ENCODE measurements around the gene RGS3. TPM values are rescaled to one million over a fixed set of nuclear protein-coding genes. Genes with fewer than 3 reads are reported as not detected.

The RGS3 gene
- total RNA-seq, 1 donor = 77.4 TPM

DNA sequence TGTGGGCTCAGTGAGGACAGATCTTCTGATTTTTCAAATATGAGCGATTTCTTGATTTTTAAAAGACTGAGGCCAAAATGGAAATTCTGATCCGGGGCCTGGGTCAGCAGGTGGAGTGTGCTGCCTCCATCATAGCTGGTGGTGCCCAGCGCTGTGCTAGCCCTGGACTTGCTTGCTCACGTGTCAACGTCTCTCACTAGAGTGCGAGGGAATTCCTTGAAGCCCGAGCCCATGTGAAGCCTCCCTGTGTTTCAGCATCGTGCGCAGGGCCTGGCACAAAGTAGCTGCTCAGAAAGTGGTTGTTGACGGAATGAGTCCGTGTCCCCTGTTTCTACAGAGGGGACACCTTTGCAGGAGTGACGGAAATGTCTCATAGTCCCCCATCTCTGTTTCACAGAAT, 50.5 kb downstream of the RGS3 start:
- H3K4me3 ChIP-seq (ENCODE audit: insufficient read depth, low read length) = no peak overlapping the region
- no peaks in the 10 kb centered on the region for H3K36me3 ChIP-seq (ENCODE audit: insufficient read depth, low read length)
- no peaks in the 10 kb centered on the region for H3K27me3 ChIP-seq (ENCODE audit: insufficient read depth, low read length)
- peaks cover 18% of the 10 kb centered on the region for H3K4me1 ChIP-seq (ENCODE audit: insufficient read depth, low read length)
- H3K4me2 ChIP-seq (ENCODE audit: insufficient read depth, low read length) = no peak overlapping the region
- DNase-seq (ENCODE audit: insufficient read length, low spot score, missing footprints) = no peak
- H3K27ac ChIP-seq (ENCODE audit: low read depth, low read length) = no peak overlapping the region
- H3K9me3 ChIP-seq (ENCODE audit: low read depth, low read length) = no peaks in the 10 kb centered on the region
- TF ChIP-seq, protein P1, sequence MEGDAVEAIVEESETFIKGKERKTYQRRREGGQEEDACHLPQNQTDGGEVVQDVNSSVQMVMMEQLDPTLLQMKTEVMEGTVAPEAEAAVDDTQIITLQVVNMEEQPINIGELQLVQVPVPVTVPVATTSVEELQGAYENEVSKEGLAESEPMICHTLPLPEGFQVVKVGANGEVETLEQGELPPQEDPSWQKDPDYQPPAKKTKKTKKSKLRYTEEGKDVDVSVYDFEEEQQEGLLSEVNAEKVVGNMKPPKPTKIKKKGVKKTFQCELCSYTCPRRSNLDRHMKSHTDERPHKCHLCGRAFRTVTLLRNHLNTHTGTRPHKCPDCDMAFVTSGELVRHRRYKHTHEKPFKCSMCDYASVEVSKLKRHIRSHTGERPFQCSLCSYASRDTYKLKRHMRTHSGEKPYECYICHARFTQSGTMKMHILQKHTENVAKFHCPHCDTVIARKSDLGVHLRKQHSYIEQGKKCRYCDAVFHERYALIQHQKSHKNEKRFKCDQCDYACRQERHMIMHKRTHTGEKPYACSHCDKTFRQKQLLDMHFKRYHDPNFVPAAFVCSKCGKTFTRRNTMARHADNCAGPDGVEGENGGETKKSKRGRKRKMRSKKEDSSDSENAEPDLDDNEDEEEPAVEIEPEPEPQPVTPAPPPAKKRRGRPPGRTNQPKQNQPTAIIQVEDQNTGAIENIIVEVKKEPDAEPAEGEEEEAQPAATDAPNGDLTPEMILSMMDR (IDR thresholded peaks at IDR 0.05; ENCODE audit: extremely low read depth, low read depth, low read length) = no peak
- H4K20me1 ChIP-seq (ENCODE audit: insufficient read depth, low read length) = no peaks in the 10 kb centered on the region
- no peak overlapping the region for H2AFZ ChIP-seq (ENCODE audit: low read length)
- H3K79me2 ChIP-seq (ENCODE audit: insufficient read depth, low read length) = no peaks in the 10 kb centered on the region

DNA sequence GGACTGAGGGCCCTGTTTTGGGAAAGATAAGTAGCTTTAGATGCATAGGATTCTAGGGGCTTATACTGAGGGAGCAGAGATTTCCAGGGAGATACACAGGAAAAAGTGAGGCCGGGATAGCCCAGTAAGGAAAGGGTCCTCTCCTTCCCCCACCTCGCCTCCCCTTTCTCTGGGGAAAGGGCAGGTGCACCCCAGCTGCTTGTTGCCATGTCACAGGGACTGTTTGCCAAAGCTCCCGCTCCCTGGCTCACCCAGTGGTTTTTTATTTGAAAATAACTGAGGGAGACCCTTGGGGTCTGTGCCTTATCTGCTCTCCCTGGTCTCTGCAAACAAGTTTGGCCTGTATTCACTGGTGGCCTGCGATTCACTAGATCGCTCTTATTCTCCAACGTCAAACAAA, 51.2 kb downstream of the RGS3 start:
- H3K36me3 ChIP-seq (ENCODE audit: insufficient read depth, low read length) = no peaks in the 10 kb centered on the region
- H3K4me2 ChIP-seq (ENCODE audit: insufficient read depth, low read length) = no peak overlapping the region
- H3K4me1 ChIP-seq (ENCODE audit: insufficient read depth, low read length) = peaks cover 21% of the 10 kb centered on the region
- no peaks in the 10 kb centered on the region for H3K27me3 ChIP-seq (ENCODE audit: insufficient read depth, low read length)
- DNase-seq (ENCODE audit: insufficient read length, low spot score, missing footprints) = no peak
- no peak overlapping the region for H3K27ac ChIP-seq (ENCODE audit: low read depth, low read length)
- no peaks in the 10 kb centered on the region for H3K9me3 ChIP-seq (ENCODE audit: low read depth, low read length)
- no peaks in the 10 kb centered on the region for H4K20me1 ChIP-seq (ENCODE audit: insufficient read depth, low read length)
- no peaks in the 10 kb centered on the region for H3K79me2 ChIP-seq (ENCODE audit: insufficient read depth, low read length)
- TF ChIP-seq, protein P1 (IDR thresholded peaks at IDR 0.05; ENCODE audit: extremely low read depth, low read depth, low read length) = no peak
- H2AFZ ChIP-seq (ENCODE audit: low read length) = no peak overlapping the region
- no peak overlapping the region for H3K4me3 ChIP-seq (ENCODE audit: insufficient read depth, low read length)

DNA sequence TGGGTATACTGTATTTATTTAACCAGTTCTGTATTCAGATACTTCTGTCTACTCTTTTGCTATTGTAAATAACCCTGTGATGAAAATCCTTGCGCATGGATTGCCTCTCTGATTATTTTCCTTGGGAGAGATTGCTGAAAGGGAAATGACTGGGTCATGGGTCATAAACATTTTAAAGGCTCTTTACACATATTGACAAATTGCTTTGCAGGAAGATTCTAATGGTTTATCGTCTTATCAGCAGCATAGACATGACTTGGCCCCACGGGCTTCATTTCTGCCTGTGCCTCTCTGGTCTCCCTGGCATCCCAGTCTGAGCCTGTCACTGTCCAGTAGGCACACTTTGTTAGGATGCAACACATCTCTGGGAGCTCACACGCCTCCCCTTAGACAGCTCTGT, 52.3 kb downstream of the RGS3 start:
- no peak overlapping the region for H2AFZ ChIP-seq (ENCODE audit: low read length)
- H3K79me2 ChIP-seq (ENCODE audit: insufficient read depth, low read length) = no peaks in the 10 kb centered on the region
- TF ChIP-seq, protein P1 (IDR thresholded peaks at IDR 0.05; ENCODE audit: extremely low read depth, low read depth, low read length) = no peak
- no peaks in the 10 kb centered on the region for H3K36me3 ChIP-seq (ENCODE audit: insufficient read depth, low read length)
- no peak overlapping the region for H3K27ac ChIP-seq (ENCODE audit: low read depth, low read length)
- H3K27me3 ChIP-seq (ENCODE audit: insufficient read depth, low read length) = no peaks in the 10 kb centered on the region
- no peak overlapping the region for H3K4me3 ChIP-seq (ENCODE audit: insufficient read depth, low read length)
- H3K4me1 ChIP-seq (ENCODE audit: insufficient read depth, low read length) = peaks cover 24% of the 10 kb centered on the region
- no peak for DNase-seq (ENCODE audit: insufficient read length, low spot score, missing footprints)
- no peaks in the 10 kb centered on the region for H3K9me3 ChIP-seq (ENCODE audit: low read depth, low read length)
- H4K20me1 ChIP-seq (ENCODE audit: insufficient read depth, low read length) = no peaks in the 10 kb centered on the region
- no peak overlapping the region for H3K4me2 ChIP-seq (ENCODE audit: insufficient read depth, low read length)

DNA sequence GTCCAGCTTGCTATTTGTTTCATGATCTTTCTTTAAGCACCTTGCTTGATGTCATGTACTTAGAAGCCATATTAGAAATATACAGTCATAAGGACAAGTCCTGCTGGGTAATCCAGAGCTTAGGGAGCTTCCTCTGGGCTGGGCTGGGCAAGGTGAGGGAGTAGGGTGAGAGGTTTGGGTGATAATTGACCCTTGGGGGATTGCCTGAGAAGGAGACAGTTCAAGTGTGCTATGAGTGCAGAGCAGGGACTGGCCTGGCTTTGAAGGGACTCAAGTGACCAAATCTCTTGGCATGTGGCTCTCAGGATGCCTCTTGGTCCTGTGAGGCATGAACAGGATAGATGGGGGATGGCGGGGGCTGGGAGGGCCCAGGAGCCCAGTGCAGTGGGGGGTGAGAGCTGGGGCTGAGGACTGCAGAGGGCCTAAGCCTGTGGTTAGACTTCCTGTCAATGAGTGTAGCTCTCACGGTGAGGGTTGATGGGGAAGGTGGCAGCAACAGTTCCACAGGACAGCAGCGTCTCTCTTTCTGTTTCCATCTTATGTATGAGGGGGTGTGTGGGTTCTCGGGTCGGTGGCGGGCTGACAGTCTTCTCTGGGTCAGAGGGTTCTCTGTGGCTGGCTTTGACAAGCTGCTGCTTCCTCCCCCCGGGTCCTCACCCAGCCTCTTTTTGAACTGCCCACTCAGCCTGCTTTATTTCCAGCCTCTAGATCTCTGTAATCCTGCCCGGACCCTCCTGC, 53.5 kb downstream of the RGS3 start:
- TF ChIP-seq, protein P1 (IDR thresholded peaks at IDR 0.05; ENCODE audit: extremely low read depth, low read depth, low read length) = no peak
- Histone ChIP-seq H3K4me3 (ENCODE audit: insufficient read depth, low read length) (no peak overlapping the region), H3K36me3 (ENCODE audit: insufficient read depth, low read length) (no peaks in the 10 kb centered on the region), H3K27ac (ENCODE audit: low read depth, low read length) (no peak overlapping the region), H3K27me3 (ENCODE audit: insufficient read depth, low read length) (no peaks in the 10 kb centered on the region), H3K4me1 (ENCODE audit: insufficient read depth, low read length) (peaks cover 19% of the 10 kb centered on the region), H4K20me1 (ENCODE audit: insufficient read depth, low read length) (no peaks in the 10 kb centered on the region), H3K79me2 (ENCODE audit: insufficient read depth, low read length) (no peaks in the 10 kb centered on the region), H2AFZ (ENCODE audit: low read length) (peak overlapping the region; percentile 72), H3K4me2 (ENCODE audit: insufficient read depth, low read length) (no peak overlapping the region), H3K9me3 (ENCODE audit: low read depth, low read length) (no peaks in the 10 kb centered on the region)
- DNase-seq (ENCODE audit: insufficient read length, low spot score, missing footprints) = no peak

All from osteoblast (primary cell).